AG04449 (cell line): ENCODE results near the gene UQCRHL.

Experiments
- CTCF ChIA-PET: fragments of 350-600 bp; formaldehyde crosslinking; extraction: SDS; loops from one replicate; lab custom pipeline; 2021; ENCODE audit warnings: antibody characterized with exemption; lab: Yijun Ruan, JAX
- POLR2A ChIA-PET: fragments of 400-600, 350-600 bp; formaldehyde crosslinking; extraction: SDS; loops from one replicate; lab custom pipeline; 2020; ENCODE audit warnings: antibody characterized with exemption, inconsistent platforms; lab: Yijun Ruan, JAX
- DNase-seq: peaks from one replicate; pipeline ENCODE4 v3.0.0-alpha.2; 2010; ENCODE audit warnings: low read depth, low spot score
- H3K4me3 ChIP-seq: 2 replicates; pipeline ENCODE4 v1.5.1; 2011; ENCODE audit warnings: low read depth, mild to moderate bottlenecking, control low read depth, low read length
- TF ChIP-seq, protein P1 (sequence below): IDR thresholded peaks from one replicate; pipeline ENCODE4 v1.5.1; 2011; ENCODE audit warnings: mild to moderate bottlenecking, moderate library complexity, low read length, control low read depth, inconsistent platforms; ENCODE audit not compliant: insufficient read depth; ENCODE audit errors: missing control alignments

UQCRHL gene

DNA sequence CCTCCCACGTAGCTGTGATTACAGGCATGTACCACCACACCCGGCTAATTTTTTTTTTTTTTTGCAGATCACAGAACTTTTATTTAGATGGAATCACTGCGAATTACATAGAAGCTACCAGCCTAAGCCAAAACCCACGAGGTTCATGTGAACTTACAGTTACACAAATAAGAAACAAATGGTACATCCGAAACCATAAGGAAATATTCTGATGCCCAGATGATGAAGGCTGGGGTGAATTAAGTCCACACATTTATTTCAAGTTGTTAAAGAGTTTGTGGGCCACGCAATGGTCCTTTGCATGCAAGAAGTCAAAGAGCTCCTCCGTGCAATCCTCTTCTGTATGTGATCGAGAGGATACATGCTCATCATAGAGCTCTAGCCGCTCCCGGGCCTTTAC lies 328 bp downstream of the UQCRHL start:
- no peak for DNase-seq
- POLR2A ChIA-PET, result no interaction called here
- no peak overlapping the region for H3K4me3 ChIP-seq
- TF ChIP-seq, protein P1, sequence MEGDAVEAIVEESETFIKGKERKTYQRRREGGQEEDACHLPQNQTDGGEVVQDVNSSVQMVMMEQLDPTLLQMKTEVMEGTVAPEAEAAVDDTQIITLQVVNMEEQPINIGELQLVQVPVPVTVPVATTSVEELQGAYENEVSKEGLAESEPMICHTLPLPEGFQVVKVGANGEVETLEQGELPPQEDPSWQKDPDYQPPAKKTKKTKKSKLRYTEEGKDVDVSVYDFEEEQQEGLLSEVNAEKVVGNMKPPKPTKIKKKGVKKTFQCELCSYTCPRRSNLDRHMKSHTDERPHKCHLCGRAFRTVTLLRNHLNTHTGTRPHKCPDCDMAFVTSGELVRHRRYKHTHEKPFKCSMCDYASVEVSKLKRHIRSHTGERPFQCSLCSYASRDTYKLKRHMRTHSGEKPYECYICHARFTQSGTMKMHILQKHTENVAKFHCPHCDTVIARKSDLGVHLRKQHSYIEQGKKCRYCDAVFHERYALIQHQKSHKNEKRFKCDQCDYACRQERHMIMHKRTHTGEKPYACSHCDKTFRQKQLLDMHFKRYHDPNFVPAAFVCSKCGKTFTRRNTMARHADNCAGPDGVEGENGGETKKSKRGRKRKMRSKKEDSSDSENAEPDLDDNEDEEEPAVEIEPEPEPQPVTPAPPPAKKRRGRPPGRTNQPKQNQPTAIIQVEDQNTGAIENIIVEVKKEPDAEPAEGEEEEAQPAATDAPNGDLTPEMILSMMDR, result no peak
- CTCF ChIA-PET, result interaction anchor here (0.6 to 6.6 kb wide), 6 partner anchors 10 to 200 kb away, joined by 3 to 80 read pairs (median 3); no protein-coding TSS in a partner anchor

DNA sequence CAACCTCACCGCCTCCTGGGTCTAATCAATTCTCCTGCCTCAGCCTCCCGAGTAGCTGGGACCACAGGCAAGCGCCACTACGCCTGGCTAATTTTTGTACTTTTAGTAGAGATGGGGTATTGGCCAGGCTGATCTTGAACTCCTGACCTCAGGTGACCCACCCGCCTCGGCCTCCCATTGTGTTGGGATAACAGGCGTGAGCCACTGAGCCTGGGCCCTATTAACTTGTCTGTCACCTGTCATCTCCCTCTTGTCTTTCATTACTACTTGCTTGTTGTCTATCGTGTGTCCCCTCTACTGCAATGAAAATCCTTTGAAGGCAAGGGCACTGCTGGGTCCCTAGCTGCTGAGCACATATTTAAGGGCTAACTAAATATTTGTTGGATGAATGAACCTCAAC lies 3.4 kb downstream of the UQCRHL start:
- DNase-seq, result no peak
- H3K4me3 ChIP-seq, result no peak overlapping the region
- ChIA-PET CTCF (interaction anchor here (0.9 to 6.6 kb wide), 6 partner anchors 12 to 191 kb away, joined by 3 to 80 read pairs (median 6); partner anchors contain the start of gene ZBTB17), POLR2A (no interaction called here)
- TF ChIP-seq, protein P1, result no peak

DNA sequence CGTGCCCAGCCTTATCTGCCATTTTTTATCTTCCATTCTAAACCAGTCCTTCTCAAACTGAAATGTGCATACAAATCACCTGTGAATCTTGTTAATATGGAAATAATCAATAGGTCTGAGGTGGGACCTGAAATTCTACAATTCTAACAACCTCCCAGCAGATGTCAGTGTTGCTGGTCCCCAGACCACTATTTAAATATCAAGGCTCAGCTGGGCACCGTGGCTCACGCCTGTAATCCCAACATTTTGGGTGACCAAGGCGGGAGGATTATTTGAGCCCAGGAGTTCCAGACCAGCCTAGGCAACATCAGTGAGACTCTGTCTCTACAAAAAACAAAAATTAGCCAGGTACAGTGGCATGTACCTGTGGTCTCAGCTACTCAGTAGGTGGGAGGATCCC lies 4.1 kb downstream of the UQCRHL start:
- no peak for DNase-seq
- TF ChIP-seq, protein P1, result peak; percentile 28
- ChIA-PET CTCF (interaction anchor here (0.9 to 6.6 kb wide), 7 partner anchors 14 to 204 kb away, joined by 3 to 80 read pairs (median 4); partner anchors contain the start of gene ZBTB17), POLR2A (no interaction called here)
- no peak overlapping the region for H3K4me3 ChIP-seq

DNA sequence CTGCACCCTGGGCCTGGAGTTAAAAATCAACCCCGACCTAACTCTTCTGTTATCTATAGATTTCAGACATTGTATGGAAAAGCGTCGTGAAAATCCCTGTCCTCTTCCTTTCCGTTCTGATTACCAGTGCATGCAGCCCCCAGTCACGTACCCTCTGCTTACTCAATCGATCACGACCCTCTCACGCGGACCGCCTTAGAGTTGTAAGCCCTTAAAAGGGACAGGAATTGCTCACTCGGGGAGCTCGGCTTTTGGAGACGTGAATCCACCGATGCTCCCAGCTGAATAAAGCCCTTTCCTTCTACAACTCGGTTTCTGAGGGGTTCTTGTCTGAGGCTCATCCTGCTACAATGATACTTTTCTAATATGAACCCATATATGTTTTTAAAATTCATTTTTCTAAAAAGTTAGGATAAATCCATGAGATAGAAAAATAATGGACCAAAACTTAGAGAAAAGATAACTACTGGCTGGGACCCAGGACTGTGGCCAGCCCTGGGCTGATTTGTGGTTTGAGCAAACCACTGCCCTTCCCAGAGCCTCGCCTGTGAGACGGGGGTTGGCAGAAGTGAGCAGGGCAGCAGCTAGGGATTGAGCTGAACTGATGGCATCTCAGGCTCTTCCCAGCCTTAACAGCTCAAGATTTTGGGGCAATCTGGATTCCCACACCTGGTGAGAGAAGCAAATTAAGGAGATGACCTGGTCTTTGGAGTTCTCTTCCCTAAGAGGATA lies 5.0 kb downstream of the UQCRHL start:
- TF ChIP-seq, protein P1, result no peak
- ChIA-PET POLR2A (interaction anchor here (1.3 kb wide), 1 partner anchor 45 kb away, joined by 4 read pairs; the partner anchor contains the start of gene SPEN), CTCF (interaction anchor here (0.7 to 6.6 kb wide), 9 partner anchors 10 to 208 kb away, joined by 3 to 80 read pairs (median 6); no protein-coding TSS in a partner anchor)
- no peak for DNase-seq
- H3K4me3 ChIP-seq, result no peak overlapping the region

DNA sequence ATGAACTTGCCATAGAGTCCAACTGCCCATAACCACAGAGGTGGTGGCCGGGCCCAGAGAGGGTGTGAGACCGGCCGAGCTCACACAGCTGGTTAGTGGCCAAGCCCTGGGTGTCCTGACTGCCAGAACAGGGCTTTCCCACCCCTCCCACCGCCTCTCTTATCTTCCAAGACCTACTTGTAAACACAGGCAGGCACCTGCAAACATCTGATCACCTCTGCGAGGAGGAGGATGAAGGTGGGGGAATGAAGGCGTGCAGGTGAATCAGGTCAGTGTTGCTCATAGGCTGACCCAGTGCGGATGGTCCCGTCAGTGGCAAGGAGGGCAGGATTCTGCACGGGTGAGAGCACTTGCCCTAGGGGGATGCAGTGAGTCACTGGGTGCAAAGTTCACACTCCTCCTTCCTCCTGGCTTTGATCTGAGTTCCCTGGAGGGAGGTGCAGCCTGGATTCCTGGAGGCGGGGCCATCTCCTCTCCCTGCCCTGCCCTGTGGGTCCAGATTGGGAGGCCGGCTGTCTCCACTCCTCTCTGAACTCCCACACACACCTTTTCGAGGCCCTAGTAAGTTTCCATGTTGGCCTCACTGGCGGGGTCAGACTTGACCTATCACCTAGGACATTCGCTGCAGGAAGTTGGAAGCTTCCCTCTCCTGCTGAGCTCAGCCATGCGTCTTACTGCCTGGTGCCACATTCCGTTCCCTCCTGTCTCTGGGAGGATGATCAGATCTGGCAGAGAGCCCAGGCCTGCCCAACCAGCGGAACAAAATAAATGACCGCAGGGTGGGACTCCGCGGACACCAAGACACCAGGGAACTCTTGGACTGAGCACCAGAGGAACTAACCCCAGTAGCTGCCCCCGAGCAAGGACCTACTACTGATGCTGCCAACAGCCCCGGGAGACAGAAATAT lies 7.3 kb downstream of the UQCRHL start:
- TF ChIP-seq, protein P1, result no peak
- POLR2A ChIA-PET, result interaction anchor here (1.5 kb wide), 1 partner anchor 12 kb away, joined by 3 read pairs; no protein-coding TSS in a partner anchor
- CTCF ChIA-PET, result interaction anchor here (1.2 to 3.7 kb wide), 3 partner anchors 9 to 195 kb away, joined by 3 to 18 read pairs (median 15); no protein-coding TSS in a partner anchor
- no peak for DNase-seq
- no peak overlapping the region for H3K4me3 ChIP-seq
